ENCODE measurements around the gene ZNF738. TPM values are rescaled to one million over a fixed set of nuclear protein-coding genes. Genes with fewer than 3 reads are reported as not detected.
"Not testable (repeated sequence)": the region's sequence is repeated elsewhere in the genome, so short reads cannot be mapped to it uniquely, and the experiment has no call there.

The ZNF738 gene
- total RNA-seq, 1 experiment from 2014 or later = 49.3 TPM

DNA sequence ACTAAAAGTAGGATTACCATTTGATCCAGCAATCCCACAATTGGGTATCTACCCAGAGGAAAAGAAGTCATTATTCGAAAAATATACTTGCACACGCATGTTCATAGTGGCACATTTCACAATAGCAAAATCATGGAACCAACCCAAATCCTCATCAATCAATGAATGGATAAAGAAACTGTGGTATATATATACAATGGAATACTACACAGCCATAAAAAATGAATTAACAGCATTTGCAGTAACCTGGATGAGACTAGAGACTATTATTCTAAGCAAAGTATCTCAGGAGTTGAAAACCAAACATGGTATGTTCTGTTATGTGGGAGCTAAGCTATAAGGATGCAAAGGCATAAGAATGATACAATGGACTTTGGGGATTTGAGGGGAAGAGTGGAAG, 32.6 kb upstream of the ZNF738 start:
- H3K79me2 ChIP-seq (ENCODE audit: low read length) = peaks cover 79% of the 10 kb centered on the region
- H3K36me3 ChIP-seq (ENCODE audit: insufficient read depth, low read length) = peaks cover 57% of the 10 kb centered on the region
- H2AFZ ChIP-seq (ENCODE audit: low read length) = no peak overlapping the region
- H4K20me1 ChIP-seq (ENCODE audit: insufficient read depth, low read depth, low read length) = no peaks in the 10 kb centered on the region
- peaks cover 20% of the 10 kb centered on the region for H3K9me3 ChIP-seq (ENCODE audit: low read length)
- no peak overlapping the region for H3K9ac ChIP-seq (ENCODE audit: low read length)
- H3K9me2 ChIP-seq (replicated peaks; ENCODE audit: insufficient read depth, low read length) = no peaks in the 10 kb centered on the region
- no peak overlapping the region for H3K27ac ChIP-seq (ENCODE audit: low read length)
- no peak for DNase-seq
- H3K4me2 ChIP-seq (ENCODE audit: low read depth, low read length, poor library complexity, severe bottlenecking) = no peak overlapping the region
- peaks cover 11% of the 10 kb centered on the region for H3K4me1 ChIP-seq (ENCODE audit: low read length)
- H3K27me3 ChIP-seq (ENCODE audit: low read length) = no peaks in the 10 kb centered on the region
- 0 out of 2 replicates have a peak overlapping the region, but pooled peaks have one; percentile 34 for H3K4me3 ChIP-seq (ENCODE audit: low read length)

DNA sequence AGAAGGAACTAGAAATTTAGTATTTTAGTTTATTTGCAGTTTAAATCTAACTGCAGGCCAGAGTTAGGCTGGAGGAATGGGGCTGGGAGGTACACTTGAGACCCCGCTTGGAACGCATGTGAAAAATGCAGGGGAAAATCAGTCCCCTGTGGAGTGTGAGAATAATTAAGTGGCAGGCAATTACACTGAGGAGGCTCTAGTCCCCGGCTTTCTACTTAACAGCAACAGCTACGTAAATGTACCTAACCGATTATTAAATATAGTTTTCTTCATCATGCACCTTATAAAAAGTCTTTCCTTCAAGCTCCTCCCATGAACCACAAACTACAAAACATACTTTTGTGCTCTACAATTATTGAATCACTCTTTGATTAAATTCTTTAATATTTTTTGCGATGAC, 30.4 kb upstream of the ZNF738 start:
- peak; percentile 64 for DNase-seq
- peaks cover 11% of the 10 kb centered on the region for H3K4me1 ChIP-seq (ENCODE audit: low read length)
- peaks cover 57% of the 10 kb centered on the region for H3K79me2 ChIP-seq (ENCODE audit: low read length)

GRCh38 chr19:21328885-21329605, 29.8 kb upstream of the ZNF738 start, which contains the start of gene ZNF708:
Gene ZNF708, minus strand, starts transcription at chr19:21329410. Its CDS starts 198 bp downstream, at chr19:21329212.
- no peaks in the 10 kb centered on the region for H3K9me2 ChIP-seq (replicated peaks; ENCODE audit: insufficient read depth, low read length)

More for the DNA sequence above, 30.4 kb upstream of the ZNF738 start:
- no peaks in the 10 kb centered on the region for H3K9me2 ChIP-seq (replicated peaks; ENCODE audit: insufficient read depth, low read length)
- H3K9me3 ChIP-seq (ENCODE audit: low read length) = peaks cover 14% of the 10 kb centered on the region
- H3K4me3 ChIP-seq (ENCODE audit: low read length) = peak overlapping the region; percentile 98
- H2AFZ ChIP-seq (ENCODE audit: low read length) = no peak overlapping the region
- peak overlapping the region; percentile 99 for H3K9ac ChIP-seq (ENCODE audit: low read length)
- H3K27ac ChIP-seq (ENCODE audit: low read length) = peak overlapping the region; percentile 80
- H3K27me3 ChIP-seq (ENCODE audit: low read length) = no peaks in the 10 kb centered on the region
- peak overlapping the region; percentile 71 for H3K4me2 ChIP-seq (ENCODE audit: low read depth, low read length, poor library complexity, severe bottlenecking)
- H3K36me3 ChIP-seq (ENCODE audit: insufficient read depth, low read length) = peaks cover 40% of the 10 kb centered on the region
- H4K20me1 ChIP-seq (ENCODE audit: insufficient read depth, low read depth, low read length) = no peaks in the 10 kb centered on the region

DNA sequence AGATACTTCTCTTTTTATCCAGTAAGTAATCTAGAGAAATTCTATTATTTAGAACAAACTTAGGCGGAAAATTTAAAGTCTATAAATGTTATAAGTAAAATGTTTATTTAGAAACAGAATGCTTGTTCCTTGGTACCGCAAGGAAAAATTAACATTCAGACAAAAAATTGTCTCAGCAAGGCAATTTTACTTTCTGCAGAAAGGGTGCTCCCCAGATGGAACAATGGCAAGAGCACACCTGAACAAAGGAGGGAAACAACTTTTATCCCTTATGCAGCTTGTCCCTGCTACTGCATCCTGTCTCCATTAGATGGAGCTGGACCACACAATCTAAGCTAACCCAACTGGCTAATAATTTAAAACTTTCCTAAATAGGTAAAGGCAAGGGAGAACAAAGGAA, 23.1 kb upstream of the ZNF738 start:
- Histone ChIP-seq H3K4me2 (ENCODE audit: low read depth, low read length, poor library complexity, severe bottlenecking) (no peak overlapping the region), H3K9ac (ENCODE audit: low read length) (no peak overlapping the region), H3K79me2 (ENCODE audit: low read length) (no peaks in the 10 kb centered on the region), H3K9me3 (ENCODE audit: low read length) (peaks cover 22% of the 10 kb centered on the region), H3K27me3 (ENCODE audit: low read length) (no peaks in the 10 kb centered on the region), H3K27ac (ENCODE audit: low read length) (no peak overlapping the region), H3K4me3 (ENCODE audit: low read length) (no peak overlapping the region), H4K20me1 (ENCODE audit: insufficient read depth, low read depth, low read length) (no peaks in the 10 kb centered on the region), H3K4me1 (ENCODE audit: low read length) (no peaks in the 10 kb centered on the region), H2AFZ (ENCODE audit: low read length) (no peak overlapping the region), H3K9me2 (replicated peaks; ENCODE audit: insufficient read depth, low read length) (no peaks in the 10 kb centered on the region), H3K36me3 (ENCODE audit: insufficient read depth, low read length) (no peaks in the 10 kb centered on the region)
- peak; percentile 45 for DNase-seq

More at GRCh38 chr19:21328885-21329605, 29.8 kb upstream of the ZNF738 start, which contains the start of gene ZNF708:
- Histone ChIP-seq H3K4me2 (ENCODE audit: low read depth, low read length, poor library complexity, severe bottlenecking) (peak within 1 kb of the TSS; percentile 71), H3K27me3 (ENCODE audit: low read length) (no peaks in the 10 kb centered on the region), H3K79me2 (ENCODE audit: low read length) (peaks cover 50% of the 10 kb centered on the region), H3K4me1 (ENCODE audit: low read length) (peaks cover 11% of the 10 kb centered on the region), H2AFZ (ENCODE audit: low read length) (peak within 1 kb of the TSS; percentile 86; the same call in 1 of the 2 replicates), H3K27ac (ENCODE audit: low read length) (peak within 1 kb of the TSS; percentile 80), H4K20me1 (ENCODE audit: insufficient read depth, low read depth, low read length) (no peaks in the 10 kb centered on the region), H3K4me3 (ENCODE audit: low read length) (peak within 1 kb of the TSS; percentile 98), H3K36me3 (ENCODE audit: insufficient read depth, low read length) (peaks cover 37% of the 10 kb centered on the region), H3K9me3 (ENCODE audit: low read length) (peaks cover 11% of the 10 kb centered on the region), H3K9ac (ENCODE audit: low read length) (peak within 1 kb of the TSS; percentile 99)
- peak; percentile 97 for DNase-seq

DNA sequence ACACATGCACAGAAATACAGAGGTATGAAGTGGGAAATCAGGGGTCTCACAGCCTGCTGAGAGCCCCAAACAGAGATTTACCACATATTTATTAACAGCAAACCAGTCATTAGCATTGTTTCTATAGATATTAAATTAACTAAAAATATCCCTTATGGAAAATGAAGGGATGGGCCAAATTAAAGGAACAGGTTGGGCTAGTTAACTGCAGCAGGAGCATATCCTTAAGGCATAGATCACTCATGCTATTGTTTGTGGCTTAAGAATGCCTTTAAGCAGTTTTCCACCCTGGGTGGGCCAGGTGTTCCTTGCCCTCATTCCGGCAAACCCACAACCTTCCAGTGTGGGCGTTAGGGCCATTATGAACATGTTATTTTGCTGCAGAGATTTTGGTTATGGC, 14.0 kb upstream of the ZNF738 start:
- H3K9me3 ChIP-seq (ENCODE audit: low read length); H3K9ac ChIP-seq (ENCODE audit: low read length); H3K27ac ChIP-seq (ENCODE audit: low read length); H2AFZ ChIP-seq (ENCODE audit: low read length); H3K27me3 ChIP-seq (ENCODE audit: low read length); H3K4me3 ChIP-seq (ENCODE audit: low read length); H3K36me3 ChIP-seq (ENCODE audit: insufficient read depth, low read length); DNase-seq; H3K4me2 ChIP-seq (ENCODE audit: low read depth, low read length, poor library complexity, severe bottlenecking); H3K4me1 ChIP-seq (ENCODE audit: low read length); H3K9me2 ChIP-seq (replicated peaks; ENCODE audit: insufficient read depth, low read length); H3K79me2 ChIP-seq (ENCODE audit: low read length); H4K20me1 ChIP-seq (ENCODE audit: insufficient read depth, low read depth, low read length): not testable (repeated sequence)

DNA sequence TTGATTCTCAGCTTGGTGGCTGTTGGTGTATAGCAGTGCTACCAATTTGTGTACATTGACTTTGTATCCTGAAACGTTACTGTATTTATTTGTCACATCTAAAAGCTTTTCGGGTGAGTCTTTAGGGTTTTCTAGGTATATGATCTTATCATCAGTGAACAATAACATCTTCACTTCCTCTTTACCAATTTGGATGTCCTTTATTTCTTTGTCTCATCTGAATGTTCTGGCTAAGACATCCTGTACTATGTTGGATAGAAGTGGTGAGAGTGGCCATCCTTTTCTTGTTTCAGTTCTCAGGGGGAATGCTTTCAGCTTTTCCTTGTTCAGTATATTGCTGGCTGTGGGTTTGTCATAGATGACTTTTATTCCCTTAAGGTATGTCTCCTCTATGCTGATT, 6.0 kb upstream of the ZNF738 start:
- no peak overlapping the region for H3K9ac ChIP-seq (ENCODE audit: low read length)
- no peak for DNase-seq
- no peaks in the 10 kb centered on the region for H3K27me3 ChIP-seq (ENCODE audit: low read length)
- no peaks in the 10 kb centered on the region; the same call in 1 of the 2 replicates for H3K9me3 ChIP-seq (ENCODE audit: low read length)
- no peaks in the 10 kb centered on the region; the same call in 1 of the 2 replicates for H3K36me3 ChIP-seq (ENCODE audit: insufficient read depth, low read length)
- no peaks in the 10 kb centered on the region for H3K4me1 ChIP-seq (ENCODE audit: low read length)
- H2AFZ ChIP-seq (ENCODE audit: low read length) = no peak overlapping the region
- H3K4me2 ChIP-seq (ENCODE audit: low read depth, low read length, poor library complexity, severe bottlenecking) = no peak overlapping the region
- H3K27ac ChIP-seq (ENCODE audit: low read length) = no peak overlapping the region
- no peaks in the 10 kb centered on the region for H3K79me2 ChIP-seq (ENCODE audit: low read length)
- H4K20me1 ChIP-seq (ENCODE audit: insufficient read depth, low read depth, low read length) = no peaks in the 10 kb centered on the region
- no peaks in the 10 kb centered on the region for H3K9me2 ChIP-seq (replicated peaks; ENCODE audit: insufficient read depth, low read length)
- no peak overlapping the region for H3K4me3 ChIP-seq (ENCODE audit: low read length)

DNA sequence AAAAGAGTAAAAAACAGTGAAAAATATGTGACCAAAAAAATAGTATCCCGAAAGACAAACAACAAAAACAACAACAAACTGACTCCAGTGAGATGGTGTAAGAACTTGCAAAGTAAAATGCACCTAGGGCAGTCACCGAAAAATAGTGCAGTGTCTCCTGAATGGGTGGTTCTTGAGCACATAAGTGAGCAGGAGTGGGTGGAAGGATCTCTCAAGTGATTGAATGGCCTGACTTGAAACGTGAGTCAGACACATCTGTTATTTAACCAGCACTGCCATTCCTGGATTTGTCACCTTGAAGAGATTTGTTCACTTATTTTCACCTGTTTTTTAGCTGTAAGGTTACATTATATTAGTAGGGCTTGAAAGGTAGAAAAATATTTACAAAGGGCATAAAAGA, 3.5 kb downstream of the ZNF738 start:
- H3K9me3 ChIP-seq (ENCODE audit: low read length) = peaks cover 18% of the 10 kb centered on the region
- H3K9me2 ChIP-seq (replicated peaks; ENCODE audit: insufficient read depth, low read length) = no peaks in the 10 kb centered on the region
- no peak overlapping the region for H2AFZ ChIP-seq (ENCODE audit: low read length)
- H3K4me1 ChIP-seq (ENCODE audit: low read length) = peaks cover 4% of the 10 kb centered on the region; the same call in 1 of the 2 replicates
- peaks cover 70% of the 10 kb centered on the region for H3K79me2 ChIP-seq (ENCODE audit: low read length)
- no peak overlapping the region for H3K4me2 ChIP-seq (ENCODE audit: low read depth, low read length, poor library complexity, severe bottlenecking)
- no peak overlapping the region for H3K27ac ChIP-seq (ENCODE audit: low read length)
- no peak overlapping the region for H3K9ac ChIP-seq (ENCODE audit: low read length)
- no peak overlapping the region for H3K4me3 ChIP-seq (ENCODE audit: low read length)
- no peaks in the 10 kb centered on the region for H3K27me3 ChIP-seq (ENCODE audit: low read length)
- H3K36me3 ChIP-seq (ENCODE audit: insufficient read depth, low read length) = peaks cover 69% of the 10 kb centered on the region
- H4K20me1 ChIP-seq (ENCODE audit: insufficient read depth, low read depth, low read length) = no peaks in the 10 kb centered on the region
- DNase-seq = no peak

GRCh38 chr19:21383980-21384582, 25.3 kb downstream of the ZNF738 start:
- Histone ChIP-seq H3K9me2 (replicated peaks; ENCODE audit: insufficient read depth, low read length) (no peaks in the 10 kb centered on the region), H2AFZ (ENCODE audit: low read length) (no peak overlapping the region), H3K36me3 (ENCODE audit: insufficient read depth, low read length) (peaks cover 10% of the 10 kb centered on the region), H3K4me2 (ENCODE audit: low read depth, low read length, poor library complexity, severe bottlenecking) (no peak overlapping the region), H3K9me3 (ENCODE audit: low read length) (peaks cover 47% of the 10 kb centered on the region), H3K27ac (ENCODE audit: low read length) (no peak overlapping the region), H3K4me1 (ENCODE audit: low read length) (no peaks in the 10 kb centered on the region), H3K4me3 (ENCODE audit: low read length) (no peak overlapping the region), H4K20me1 (ENCODE audit: insufficient read depth, low read depth, low read length) (no peaks in the 10 kb centered on the region), H3K79me2 (ENCODE audit: low read length) (no peaks in the 10 kb centered on the region), H3K9ac (ENCODE audit: low read length) (no peak overlapping the region), H3K27me3 (ENCODE audit: low read length) (no peaks in the 10 kb centered on the region)
- no peak for DNase-seq

All from Karpas-422 (cell line).